Mammary epithelial cell (primary cell): ENCODE results near the gene TSPAN18.

ENCODE experiments used
- EZH2 ChIP-seq: IDR thresholded peaks from 2 replicates; pipeline ENCODE4 v1.6.1; 2012; ENCODE audit warnings: low read length, inconsistent platforms, borderline replicate concordance
- TF ChIP-seq, protein P1 (sequence below), 2 donors: IDR thresholded peaks in 1 of 2; conservative IDR thresholded peaks in 1 of 2; 2 replicates each; pipeline ENCODE4 v1.5.1; 2011 to 2012; ENCODE audit warnings: inconsistent platforms in 2 of 2, low read length in 2 of 2, mild to moderate bottlenecking in 2 of 2, control low read depth in 1 of 2, low read depth in 1 of 2; ENCODE audit not compliant: insufficient read depth in 1 of 2; ENCODE audit errors: extremely low read depth in 1 of 2

DNA sequence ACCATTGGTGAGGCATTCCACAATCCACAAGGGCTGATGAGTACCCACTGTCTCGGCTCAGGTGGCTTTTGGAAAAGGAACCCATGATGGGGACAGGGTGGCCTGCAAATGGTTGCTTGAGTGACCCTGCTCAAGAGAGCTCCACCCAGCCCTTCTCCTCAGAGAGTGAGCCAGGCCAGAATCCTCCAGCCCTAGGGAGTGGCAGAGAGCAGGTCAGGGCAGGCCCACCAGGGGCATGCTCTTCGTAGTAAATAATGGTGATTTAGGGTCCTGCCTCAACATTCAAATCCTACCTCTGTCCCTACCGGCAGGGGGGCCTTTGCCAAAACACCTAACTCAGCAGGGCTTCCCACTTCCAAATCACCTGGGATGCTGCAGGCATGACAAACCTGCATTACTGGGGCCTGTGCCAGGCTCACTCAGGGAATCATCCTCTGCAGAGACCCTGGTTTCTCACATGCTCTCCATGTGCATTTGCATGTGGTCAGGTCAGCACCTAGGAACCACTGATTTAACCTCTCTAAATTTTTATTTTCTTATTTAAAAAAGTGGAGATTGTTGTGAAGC is 241.3 kb downstream of the TSPAN18 start:
- no peak for TF ChIP-seq EZH2
- TF ChIP-seq, protein P1, sequence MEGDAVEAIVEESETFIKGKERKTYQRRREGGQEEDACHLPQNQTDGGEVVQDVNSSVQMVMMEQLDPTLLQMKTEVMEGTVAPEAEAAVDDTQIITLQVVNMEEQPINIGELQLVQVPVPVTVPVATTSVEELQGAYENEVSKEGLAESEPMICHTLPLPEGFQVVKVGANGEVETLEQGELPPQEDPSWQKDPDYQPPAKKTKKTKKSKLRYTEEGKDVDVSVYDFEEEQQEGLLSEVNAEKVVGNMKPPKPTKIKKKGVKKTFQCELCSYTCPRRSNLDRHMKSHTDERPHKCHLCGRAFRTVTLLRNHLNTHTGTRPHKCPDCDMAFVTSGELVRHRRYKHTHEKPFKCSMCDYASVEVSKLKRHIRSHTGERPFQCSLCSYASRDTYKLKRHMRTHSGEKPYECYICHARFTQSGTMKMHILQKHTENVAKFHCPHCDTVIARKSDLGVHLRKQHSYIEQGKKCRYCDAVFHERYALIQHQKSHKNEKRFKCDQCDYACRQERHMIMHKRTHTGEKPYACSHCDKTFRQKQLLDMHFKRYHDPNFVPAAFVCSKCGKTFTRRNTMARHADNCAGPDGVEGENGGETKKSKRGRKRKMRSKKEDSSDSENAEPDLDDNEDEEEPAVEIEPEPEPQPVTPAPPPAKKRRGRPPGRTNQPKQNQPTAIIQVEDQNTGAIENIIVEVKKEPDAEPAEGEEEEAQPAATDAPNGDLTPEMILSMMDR (conservative IDR thresholded peaks at IDR 0.05 in 1 of 2, IDR thresholded peaks at IDR 0.05 in 1 of 2; ENCODE audit: extremely low read depth in 1 of 2, insufficient read depth in 1 of 2, low read depth in 1 of 2, low read length in 2 of 2), result peak in 1 of 2 donors; percentile 4
